ENCODE measurements around the gene OR4M1. TPM values are rescaled to one million over a fixed set of nuclear protein-coding genes. Genes with fewer than 3 reads are reported as not detected.
"Not testable (repeated sequence)": the region's sequence is repeated elsewhere in the genome, so short reads cannot be mapped to it uniquely, and the experiment has no call there.

The OR4M1 gene
- total and polyA plus RNA-seq, 2 donors (not counting 1 experiment from before 2014, with no cell fraction given): not detected

GRCh38 chr14:19743256-19743655 lies 30.0 kb upstream of the OR4M1 start, which contains the start of gene OR4Q3:
OR4Q3 (plus strand) TSS chr14:19743571.
- H3K4me1 Mint-ChIP-seq: no peaks in the 10 kb centered on the region
- intact Hi-C loops (cut with micrococcal nuclease): no loop called here
- H3K79me2 ChIP-seq (ENCODE audit: control insufficient read depth, insufficient read depth, low read length): no peaks in the 10 kb centered on the region
- no peak within 1 kb of the TSS for H2AFZ ChIP-seq (ENCODE audit: insufficient read depth, low read depth, low read length, poor library complexity, severe bottlenecking)
- no peak within 1 kb of the TSS for H3K27ac Mint-ChIP-seq
- no peak within 1 kb of the TSS for H3K27ac ChIP-seq (ENCODE audit: low read length in 2 of 2)
- H3K36me3 ChIP-seq (replicated peaks in 1 of 2; ENCODE audit: control extremely low read depth in 1 of 2, control insufficient read depth in 1 of 2, extremely low read depth in 1 of 2, insufficient read depth in 2 of 2, low read length in 1 of 2): no peaks in the 10 kb centered on the region
- no peak within 1 kb of the TSS for H3K9ac ChIP-seq (ENCODE audit: low read length)
- no peaks in the 10 kb centered on the region for H4K20me1 ChIP-seq (ENCODE audit: control insufficient read depth, insufficient read depth, low read length, poor library complexity, severe bottlenecking)
- ChIA-PET POLR2A (no interaction called here), CTCF (no interaction called here)
- H3K27me3 Mint-ChIP-seq: no peaks in the 10 kb centered on the region
- no peaks in the 10 kb centered on the region for H3K27me3 ChIP-seq (replicated peaks in 1 of 4; ENCODE audit: control extremely low read depth in 1 of 4, control insufficient read depth in 3 of 4, insufficient read depth in 4 of 4, low read length in 3 of 4)
- no peak within 1 kb of the TSS for H3K4me2 ChIP-seq (replicated peaks; ENCODE audit: low read depth, low read length, poor library complexity, severe bottlenecking)
- DNase-seq (no peak), ATAC-seq (ENCODE audit: low read depth) (no peak)
- H3K4me3 ChIP-seq (ENCODE audit: control extremely low read depth in 1 of 5, extremely low read depth in 1 of 5, insufficient read depth in 1 of 5, low read depth in 2 of 5, low read length in 4 of 5): no peak within 1 kb of the TSS
- no CpG with 5 or more reads among the region's 1 CpG for WGBS (ENCODE audit: insufficient coverage)
- no peak within 1 kb of the TSS for H3K4me3 Mint-ChIP-seq
- H3K9me3 Mint-ChIP-seq (ENCODE audit: insufficient read depth): no peaks in the 10 kb centered on the region
- no peaks in the 10 kb centered on the region for H3K4me1 ChIP-seq (ENCODE audit: control insufficient read depth in 2 of 2, insufficient read depth in 2 of 2, low read length in 2 of 2)
- TF ChIP-seq EZH2 (IDR thresholded peaks at IDR 0.05; ENCODE audit: borderline replicate concordance, insufficient read depth, low read depth, low read length, poor library complexity, severe bottlenecking): no peak
- no peak for TF ChIP-seq CTCF (IDR thresholded peaks at IDR 0.05)
- no peaks in the 10 kb centered on the region for H3K9me3 ChIP-seq (ENCODE audit: control extremely low read depth in 1 of 3, control insufficient read depth in 2 of 3, insufficient read depth in 1 of 3, low read length in 2 of 3)

GRCh38 chr14:19752316-19752715 lies 21.0 kb upstream of the OR4M1 start:
- H3K27me3 ChIP-seq (replicated peaks in 1 of 4; ENCODE audit: control extremely low read depth in 1 of 4, control insufficient read depth in 3 of 4, insufficient read depth in 4 of 4, low read length in 3 of 4); H3K4me3 ChIP-seq (ENCODE audit: control extremely low read depth in 1 of 5, extremely low read depth in 1 of 5, insufficient read depth in 1 of 5, low read depth in 2 of 5, low read length in 4 of 5): not testable (repeated sequence)

More at GRCh38 chr14:19752316-19752715, 21.0 kb upstream of the OR4M1 start:
- H3K9me3 ChIP-seq (ENCODE audit: control extremely low read depth in 1 of 3, control insufficient read depth in 2 of 3, insufficient read depth in 1 of 3, low read length in 2 of 3); H3K27ac Mint-ChIP-seq; H3K9me3 Mint-ChIP-seq (ENCODE audit: insufficient read depth); H3K79me2 ChIP-seq (ENCODE audit: control insufficient read depth, insufficient read depth, low read length); H3K27ac ChIP-seq (ENCODE audit: low read length in 2 of 2); H3K4me1 Mint-ChIP-seq; POLR2A ChIA-PET; H3K4me2 ChIP-seq (replicated peaks; ENCODE audit: low read depth, low read length, poor library complexity, severe bottlenecking); H3K36me3 ChIP-seq (replicated peaks in 1 of 2; ENCODE audit: control extremely low read depth in 1 of 2, control insufficient read depth in 1 of 2, extremely low read depth in 1 of 2, insufficient read depth in 2 of 2, low read length in 1 of 2); intact Hi-C loops (cut with micrococcal nuclease); H2AFZ ChIP-seq (ENCODE audit: insufficient read depth, low read depth, low read length, poor library complexity, severe bottlenecking); H3K9ac ChIP-seq (ENCODE audit: low read length); ATAC-seq (ENCODE audit: low read depth); H3K4me3 Mint-ChIP-seq; CTCF ChIA-PET; H3K4me1 ChIP-seq (ENCODE audit: control insufficient read depth in 2 of 2, insufficient read depth in 2 of 2, low read length in 2 of 2); H3K27me3 Mint-ChIP-seq; H4K20me1 ChIP-seq (ENCODE audit: control insufficient read depth, insufficient read depth, low read length, poor library complexity, severe bottlenecking); DNase-seq: not testable (repeated sequence)
